GM21447 (cell line): ENCODE data around the gene DPP9.
A peak's percentile ranks its signal among the peaks of the same experiment; 100 is the strongest.

Source experiments
- ATAC-seq: cut with Tn5 transposase; IDR thresholded peaks from one replicate; pipeline ENCODE4 v1.9.1; 2021; ENCODE audit not compliant: unreplicated experiment

The DPP9 gene

DNA sequence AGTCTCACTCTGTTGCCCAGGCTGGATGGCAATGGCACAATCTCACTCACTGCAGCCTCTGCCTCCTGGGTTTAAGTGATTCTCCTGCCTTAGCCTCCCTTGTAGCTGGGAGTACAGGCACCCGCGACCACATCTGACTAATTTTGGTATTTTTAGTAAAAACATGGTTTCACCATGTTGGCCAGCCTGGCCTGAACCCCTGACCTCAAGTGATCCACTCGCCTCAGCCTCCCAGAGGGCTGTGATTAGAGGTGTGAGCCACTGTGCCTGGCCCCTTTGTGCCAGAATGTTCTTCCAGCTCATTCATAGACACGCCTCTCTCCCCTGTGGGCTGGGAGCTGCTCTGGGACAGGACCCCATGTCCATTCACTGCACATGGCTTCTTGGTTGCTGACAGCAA, 62.6 kb downstream of the DPP9 start:
- ATAC-seq = no peak

DNA sequence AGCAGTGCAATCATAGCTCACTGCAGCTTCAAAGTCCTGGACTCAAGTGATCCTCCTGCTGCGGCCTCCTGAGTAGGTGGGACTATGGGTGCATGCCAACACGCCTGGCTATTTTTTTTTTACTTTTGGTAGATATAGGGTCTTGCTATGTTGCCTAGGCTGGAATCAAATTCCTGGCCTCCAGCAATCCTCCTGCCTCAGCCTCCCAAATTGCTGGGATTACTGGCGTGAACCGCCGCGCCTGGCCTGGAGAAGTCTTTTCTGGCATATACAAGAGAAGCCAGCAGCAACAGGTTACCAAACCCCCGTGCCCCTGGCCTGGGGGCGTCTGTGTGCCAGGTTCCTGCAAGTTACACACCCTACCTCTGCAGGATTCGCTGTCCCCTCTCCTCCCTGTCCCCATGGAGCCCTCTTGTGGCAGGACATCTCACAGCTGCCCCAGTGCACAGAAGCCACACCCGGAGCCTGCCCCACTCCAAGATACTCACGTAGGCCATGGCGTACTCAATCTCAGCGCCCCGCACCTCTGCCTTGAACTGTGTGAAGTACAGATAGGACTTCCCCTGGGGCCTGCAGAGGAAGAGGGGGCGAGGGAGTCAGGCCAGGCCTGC, 63.4 kb downstream of the DPP9 start:
- no peak for ATAC-seq

DNA sequence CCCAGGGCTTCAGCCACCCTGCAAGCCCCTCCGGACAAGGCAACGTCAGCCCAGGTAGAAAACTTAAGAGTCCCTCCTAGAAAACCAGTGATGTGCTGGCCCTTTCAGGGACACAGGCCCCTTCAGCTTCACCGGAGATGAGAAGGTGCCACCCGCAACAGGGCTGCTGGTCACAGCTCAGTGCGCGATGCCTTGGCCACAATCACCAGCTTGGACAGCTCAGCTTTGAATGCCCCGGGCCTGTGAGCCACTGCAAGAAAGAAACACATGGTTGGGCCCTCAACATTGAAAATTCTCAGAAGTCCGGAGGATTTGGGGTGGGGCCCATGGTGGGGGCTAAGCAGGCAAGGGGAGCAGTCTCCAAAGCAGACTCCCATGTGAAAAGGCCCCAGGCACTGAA, 65.8 kb downstream of the DPP9 start:
- no peak for ATAC-seq

- ATAC-seq = no peak
Observed at GRCh38 chr19:4657262-4657661, 66.4 kb downstream of the DPP9 start.

- no peak for ATAC-seq
Observed at GRCh38 chr19:4656102-4656501, 67.5 kb downstream of the DPP9 start.

DNA sequence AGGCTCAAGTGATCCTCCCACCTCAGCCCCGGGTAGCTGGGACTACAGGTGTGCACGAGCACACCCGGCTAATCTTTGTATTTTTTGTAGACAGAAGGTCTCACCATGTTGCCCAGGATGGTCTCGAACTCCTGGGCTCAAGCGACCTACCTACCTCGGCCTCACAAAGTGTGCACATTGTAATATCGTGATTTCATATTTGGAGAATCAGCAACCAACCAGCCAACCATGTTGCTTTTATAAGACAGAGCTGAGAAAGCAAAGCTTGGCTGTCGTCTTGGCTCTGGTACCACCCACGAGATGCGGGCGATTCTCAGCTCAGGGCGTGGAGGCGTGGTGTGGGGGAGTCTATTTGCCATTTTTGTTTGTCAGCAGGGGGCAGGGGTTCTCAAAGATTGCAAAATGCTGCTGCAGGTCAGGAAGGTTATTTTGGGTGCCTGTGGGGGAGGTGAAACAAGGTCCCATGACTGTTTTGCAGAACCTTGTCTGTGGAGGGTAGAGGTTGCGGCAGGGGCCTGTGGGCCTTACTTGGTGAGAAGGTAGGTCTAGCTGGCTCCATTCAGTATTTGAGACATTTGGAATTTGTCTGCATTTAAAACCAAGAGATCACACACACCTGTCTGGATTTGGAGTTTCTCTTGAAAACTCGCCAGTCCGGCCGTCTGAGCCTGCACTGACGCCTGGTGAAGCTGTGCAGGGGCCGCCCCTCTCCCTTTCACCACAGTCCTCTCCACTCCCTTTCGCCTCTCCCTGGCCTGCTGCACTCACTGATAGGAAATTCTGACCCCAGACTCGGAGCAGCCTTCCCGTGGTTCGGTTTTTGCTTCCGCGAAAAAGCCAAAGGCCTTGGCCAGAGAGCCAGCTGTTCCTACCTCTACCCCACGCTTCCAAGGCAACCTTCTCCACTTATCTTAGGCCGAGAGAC, 68.9 kb downstream of the DPP9 start:
- ATAC-seq = no peak

DNA sequence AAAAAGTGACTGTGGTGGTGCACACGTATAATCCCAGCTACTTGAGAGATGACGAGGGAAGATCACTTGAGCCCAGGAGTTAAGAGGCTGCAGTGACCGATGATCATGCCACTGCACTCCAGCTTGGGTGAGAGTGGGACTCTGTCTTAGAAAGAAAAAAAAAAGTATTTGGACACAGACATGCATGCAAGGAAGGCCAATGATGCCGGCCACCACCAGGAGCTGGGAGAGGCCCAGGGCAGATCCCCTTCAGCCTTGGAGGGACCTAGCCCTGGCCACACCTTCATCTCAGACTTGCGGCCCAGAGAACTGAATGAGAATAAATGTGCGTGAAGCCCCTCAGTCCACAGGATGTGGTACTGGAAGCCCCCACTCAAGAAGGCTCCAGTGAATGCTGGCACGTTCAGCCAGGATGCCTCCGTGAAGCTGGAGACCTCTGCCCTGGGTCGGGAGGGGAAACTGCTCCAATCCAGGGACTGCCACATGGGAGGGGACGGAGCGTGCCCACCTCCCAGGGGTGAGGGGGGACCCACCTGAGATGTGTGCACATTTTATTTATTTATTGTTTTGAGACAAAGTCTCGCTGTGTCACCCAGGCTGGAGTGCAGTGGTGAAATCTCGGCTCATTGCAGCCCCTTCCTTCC, 69.7 kb downstream of the DPP9 start:
- no peak for ATAC-seq

DNA sequence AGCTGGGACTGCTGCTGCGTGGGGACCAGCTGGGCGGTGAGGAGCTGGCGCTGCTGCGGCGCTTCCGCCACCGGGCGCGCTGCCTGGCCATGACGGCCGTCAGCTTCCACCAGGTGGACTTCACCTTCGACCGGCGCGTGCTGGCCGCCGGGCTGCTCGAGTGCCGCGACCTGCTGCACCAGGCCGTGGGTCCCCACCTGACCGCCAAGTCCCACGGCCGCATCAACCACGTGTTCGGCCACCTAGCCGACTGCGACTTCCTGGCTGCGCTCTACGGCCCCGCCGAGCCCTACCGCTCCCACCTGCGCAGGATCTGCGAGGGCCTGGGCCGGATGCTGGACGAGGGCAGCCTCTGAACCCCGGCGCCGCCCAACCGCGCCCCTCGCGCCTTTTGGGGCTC, 71.6 kb downstream of the DPP9 start:
- no peak for ATAC-seq

GRCh38 chr19:4650159-4650558, 73.5 kb downstream of the DPP9 start:
- no peak for ATAC-seq

DNA sequence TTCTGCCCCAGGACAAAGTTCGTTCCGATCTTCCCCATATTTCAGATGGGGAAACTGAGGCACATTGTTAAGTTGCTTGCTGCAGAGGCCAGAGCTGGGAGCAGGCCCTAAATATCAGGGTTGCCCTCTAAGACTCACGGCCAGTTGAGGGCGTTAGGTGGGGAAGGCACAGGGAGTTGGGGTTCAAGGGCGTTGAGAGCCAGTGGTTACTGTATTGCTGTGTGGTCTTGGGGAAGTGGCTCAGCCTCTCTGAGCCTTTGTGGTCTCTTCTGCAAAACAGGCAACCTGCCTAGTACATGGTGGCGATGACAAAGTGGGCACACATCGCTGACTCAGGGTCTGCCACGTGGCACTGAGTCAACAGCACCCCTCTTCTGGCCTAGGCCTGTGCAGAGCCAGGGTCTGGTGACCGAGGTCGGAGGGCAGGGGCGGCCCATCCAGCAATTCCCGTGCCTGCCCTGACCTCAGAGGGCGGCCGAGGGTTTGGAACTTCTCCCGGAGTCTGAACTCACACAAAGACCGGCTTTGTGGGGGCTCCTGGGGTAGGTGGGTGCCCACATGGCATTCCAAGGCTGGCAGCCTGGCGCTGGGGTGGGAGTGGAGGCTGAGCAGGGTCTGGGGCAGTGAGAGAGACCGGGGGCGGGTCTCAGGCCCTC, 74.1 kb downstream of the DPP9 start:
- ATAC-seq = no peak

- no peak for ATAC-seq
Observed at GRCh38 chr19:4647676-4648644, 75.7 kb downstream of the DPP9 start.

DNA sequence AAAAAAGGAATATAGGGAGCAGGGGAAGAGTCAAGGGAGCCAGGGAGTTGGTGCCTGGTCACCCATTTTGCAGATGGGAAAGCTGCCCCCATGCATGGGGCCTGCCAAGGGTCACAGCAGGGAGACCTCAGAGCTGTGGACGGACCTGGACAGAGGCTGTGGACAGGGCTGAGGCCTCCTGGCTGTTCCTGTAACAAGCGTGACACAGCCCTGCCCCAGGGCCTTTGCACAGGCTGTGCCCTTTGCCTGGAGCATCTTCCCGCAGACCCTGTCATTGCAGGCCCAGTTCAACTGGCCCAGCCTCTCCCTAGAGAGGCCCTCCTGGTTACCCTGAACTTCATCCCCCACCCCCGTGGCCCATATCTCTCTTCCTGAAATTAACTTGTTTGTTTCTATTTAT, 77.9 kb downstream of the DPP9 start:
- ATAC-seq = no peak

GRCh38 chr19:4642625-4643024, 81.0 kb downstream of the DPP9 start:
- ATAC-seq = no peak

DNA sequence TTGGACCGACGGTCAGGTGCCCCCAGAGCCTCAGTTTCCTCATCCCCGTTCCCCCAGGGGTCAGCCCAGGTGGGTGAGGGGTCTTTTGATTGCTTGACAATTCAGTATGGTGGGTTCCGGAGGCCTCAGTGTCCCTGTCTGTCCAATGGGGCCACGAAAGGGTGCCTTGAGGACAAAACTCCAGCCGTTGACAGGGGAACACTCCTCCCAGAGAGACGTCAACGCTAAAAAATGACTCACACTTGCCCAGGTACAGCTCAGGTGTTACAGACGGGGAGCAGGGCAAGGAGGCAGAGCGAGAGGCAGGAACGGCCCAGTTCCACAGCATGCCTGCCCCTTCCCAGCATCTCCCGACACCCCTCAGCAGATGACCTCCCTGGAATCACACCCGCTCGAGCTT, 82.5 kb downstream of the DPP9 start:
- ATAC-seq = no peak

- no peak for ATAC-seq
Observed at GRCh38 chr19:4640247-4641000, 83.2 kb downstream of the DPP9 start.

GRCh38 chr19:4639531-4640246, 84.0 kb downstream of the DPP9 start:
- ATAC-seq = peak; percentile 12

DNA sequence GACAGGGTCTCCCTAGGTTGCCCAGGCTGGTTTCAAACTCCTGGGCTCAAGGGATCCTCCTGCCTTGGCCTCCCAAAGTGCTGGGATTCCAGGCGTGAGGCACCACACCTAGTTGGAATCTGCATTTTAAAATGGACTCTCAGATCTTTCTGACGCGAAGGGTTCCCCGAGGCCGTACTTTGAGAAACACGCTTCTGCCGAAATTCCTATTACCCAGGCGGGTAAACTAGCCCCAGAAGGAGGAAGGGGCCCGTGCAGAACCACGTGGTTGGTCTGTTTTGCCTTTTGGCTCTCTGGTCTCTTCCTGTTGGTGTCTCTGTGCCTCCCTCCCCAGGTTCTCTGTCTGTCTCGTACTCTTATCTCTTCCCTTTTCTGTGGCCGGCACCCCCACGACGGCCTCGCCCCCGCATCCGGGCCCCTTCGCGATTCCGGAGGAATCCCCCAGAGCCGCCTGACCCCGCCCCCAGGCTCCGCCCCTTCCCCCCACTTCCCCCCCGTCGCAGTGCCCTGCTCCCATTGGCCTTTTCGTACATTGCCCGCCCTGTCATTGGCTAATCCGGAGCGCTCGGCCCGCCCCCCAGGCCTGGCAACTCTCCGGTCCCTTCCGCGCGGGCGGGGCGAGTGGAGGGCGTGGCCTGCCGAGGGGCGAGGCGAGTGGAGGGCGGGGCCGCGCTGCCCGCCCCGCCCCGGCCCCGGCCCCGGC, 84.7 kb downstream of the DPP9 start, which contains the start of gene TNFAIP8L1:
Gene TNFAIP8L1, plus strand, starts transcription at position 689 of the 703 bp plus-strand sequence. CDS start 12,354 bp downstream, outside the sequence.
- ATAC-seq = peak; percentile 69

- no peak for ATAC-seq
Observed at GRCh38 chr19:4638317-4638716, 85.3 kb downstream of the DPP9 start.
